ENCODE data around the gene SSTR5.

Gene SSTR5

GRCh38 chr16:1122398-1122765, 49.8 kb downstream of the SSTR5 start:
- no peak for DNase-seq (ENCODE audit: low read depth)

GRCh38 chr16:1123525-1124230, 51.1 kb downstream of the SSTR5 start:
- no peak for DNase-seq (ENCODE audit: low read depth)

- no peak for DNase-seq (ENCODE audit: low read depth)
Observed at GRCh38 chr16:1124291-1124690, 51.7 kb downstream of the SSTR5 start.

GRCh38 chr16:1124795-1125194, 52.2 kb downstream of the SSTR5 start:
- no peak for DNase-seq (ENCODE audit: low read depth)

- DNase-seq (ENCODE audit: low read depth): peak; percentile 58
Observed at GRCh38 chr16:1125471-1125870, 52.9 kb downstream of the SSTR5 start.

GRCh38 chr16:1126044-1126443, 53.5 kb downstream of the SSTR5 start:
- DNase-seq (ENCODE audit: low read depth): no peak

GRCh38 chr16:1126586-1126985, 54.0 kb downstream of the SSTR5 start:
- DNase-seq (ENCODE audit: low read depth): no peak

- no peak for DNase-seq (ENCODE audit: low read depth)
Observed at GRCh38 chr16:1127101-1127500, 54.6 kb downstream of the SSTR5 start.

GRCh38 chr16:1127971-1128715, 55.6 kb downstream of the SSTR5 start:
- DNase-seq (ENCODE audit: low read depth): no peak

GRCh38 chr16:1129106-1129960, 56.8 kb downstream of the SSTR5 start:
- no peak for DNase-seq (ENCODE audit: low read depth)

- DNase-seq (ENCODE audit: low read depth): no peak
Observed at GRCh38 chr16:1130382-1130781, 57.8 kb downstream of the SSTR5 start.

Data from iris pigment epithelial cell (primary cell).